Upper lobe of right lung (tissue), 1 donor: ENCODE data around the gene DUOXA1. TPM values are rescaled to one million over a fixed set of nuclear protein-coding genes. Genes with fewer than 3 reads are reported as not detected.
"Not testable (repeated sequence)": the region's sequence is repeated elsewhere in the genome, so short reads cannot be mapped to it uniquely, and the experiment has no call there.

Experiments
- ATAC-seq: fragments of 200-7000 bp; cut with Tn5 transposase; one replicate; pipeline ENCODE4 v1.9.1; 2020; ENCODE audit warnings: mild to moderate bottlenecking, moderate library complexity
- DNase-seq: peaks from one replicate; pipeline ENCODE4 v3.0.0-alpha.2; 2020
- H3K27ac ChIP-seq: fragments of 200-600 bp; one replicate; pipeline ENCODE4 v1.8.0; 2022
- H3K27me3 ChIP-seq: fragments of 200-600 bp; one replicate; pipeline ENCODE4 v1.8.0; 2022; ENCODE audit warnings: mild to moderate bottlenecking
- H3K36me3 ChIP-seq: fragments of 200-600 bp; one replicate; pipeline ENCODE4 v1.8.0; 2022
- H3K4me1 ChIP-seq: fragments of 200-600 bp; one replicate; pipeline ENCODE4 v1.8.0; 2022
- H3K4me3 ChIP-seq: fragments of 200-600 bp; one replicate; pipeline ENCODE4 v1.8.0; 2022; ENCODE audit warnings: mild to moderate bottlenecking
- H3K9me3 ChIP-seq: fragments of 200-600 bp; one replicate; pipeline ENCODE4 v1.8.0; 2022
- intact Hi-C: fragments of 100-400 bp; cut with DNase I; formaldehyde crosslinking; loops from one replicate; pipeline ENCODE4 v1.11.0; 2022
- total RNA-seq: library from RNA; stranded (reverse); fragmentation: NEBNext Ultra II Directional; extraction: Animal tissue kit (Norgen Biotek cat#: 25700); gene quantifications from one replicate; pipeline ENCODE4 v1.2.1, GENCODE V29; 2021
- TF ChIP-seq, protein P1 (sequence below): fragments of 200-600 bp; IDR thresholded peaks from one replicate; pipeline ENCODE4 v1.8.0; 2022; ENCODE audit warnings: antibody characterized with exemption
- donor health status: DM: no; HTN: yes; CAD: no; lungs with severe emphysema.

Gene DUOXA1
- total RNA-seq, 1 donor from 2014 or later = 138 TPM

- Histone ChIP-seq H3K9me3 (no peaks in the 10 kb centered on the region), H3K27ac (peak overlapping the region; percentile 30), H3K4me3 (no peak overlapping the region), H3K27me3 (peaks cover 12% of the 10 kb centered on the region), H3K4me1 (peaks cover 9% of the 10 kb centered on the region), H3K36me3 (peaks cover 6% of the 10 kb centered on the region)
- ATAC-seq (peak; percentile 82), DNase-seq (peak; percentile 88)
- TF ChIP-seq, protein P1, sequence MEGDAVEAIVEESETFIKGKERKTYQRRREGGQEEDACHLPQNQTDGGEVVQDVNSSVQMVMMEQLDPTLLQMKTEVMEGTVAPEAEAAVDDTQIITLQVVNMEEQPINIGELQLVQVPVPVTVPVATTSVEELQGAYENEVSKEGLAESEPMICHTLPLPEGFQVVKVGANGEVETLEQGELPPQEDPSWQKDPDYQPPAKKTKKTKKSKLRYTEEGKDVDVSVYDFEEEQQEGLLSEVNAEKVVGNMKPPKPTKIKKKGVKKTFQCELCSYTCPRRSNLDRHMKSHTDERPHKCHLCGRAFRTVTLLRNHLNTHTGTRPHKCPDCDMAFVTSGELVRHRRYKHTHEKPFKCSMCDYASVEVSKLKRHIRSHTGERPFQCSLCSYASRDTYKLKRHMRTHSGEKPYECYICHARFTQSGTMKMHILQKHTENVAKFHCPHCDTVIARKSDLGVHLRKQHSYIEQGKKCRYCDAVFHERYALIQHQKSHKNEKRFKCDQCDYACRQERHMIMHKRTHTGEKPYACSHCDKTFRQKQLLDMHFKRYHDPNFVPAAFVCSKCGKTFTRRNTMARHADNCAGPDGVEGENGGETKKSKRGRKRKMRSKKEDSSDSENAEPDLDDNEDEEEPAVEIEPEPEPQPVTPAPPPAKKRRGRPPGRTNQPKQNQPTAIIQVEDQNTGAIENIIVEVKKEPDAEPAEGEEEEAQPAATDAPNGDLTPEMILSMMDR = no peak
- intact Hi-C loops = no loop called here
Observed at GRCh38 chr15:45138814-45139765, 9.4 kb upstream of the DUOXA1 start.

- intact Hi-C loops = no loop called here
- TF ChIP-seq, protein P1 = no peak
- Histone ChIP-seq H3K27me3 (peaks cover 19% of the 10 kb centered on the region), H3K4me1 (peaks cover 9% of the 10 kb centered on the region), H3K9me3 (no peaks in the 10 kb centered on the region), H3K27ac (no peak overlapping the region), H3K4me3 (no peak overlapping the region), H3K36me3 (no peaks in the 10 kb centered on the region)
- DNase-seq = peak; percentile 15
- no peak for ATAC-seq
Observed at GRCh38 chr15:45137703-45138102, 8.0 kb upstream of the DUOXA1 start.

DNA sequence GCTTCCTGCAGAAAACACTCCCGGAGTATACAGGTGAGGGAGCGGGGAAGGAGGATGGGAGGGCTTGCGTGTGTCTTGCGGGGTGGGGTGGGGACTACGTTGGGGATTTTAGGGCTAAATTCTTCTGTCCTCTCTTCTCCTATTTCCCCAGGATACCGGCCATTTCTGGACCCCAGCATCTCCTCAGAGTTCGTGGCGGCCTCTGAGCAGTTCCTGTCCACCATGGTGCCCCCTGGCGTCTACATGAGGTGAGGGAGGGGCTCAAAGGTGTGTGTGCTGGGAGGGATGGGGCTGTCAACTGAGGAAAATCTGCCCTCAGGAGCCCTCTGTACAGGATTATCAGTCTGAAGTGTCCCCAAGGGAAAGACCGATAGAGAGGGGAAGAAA, 6.7 kb upstream of the DUOXA1 start:
- H3K36me3 ChIP-seq = no peaks in the 10 kb centered on the region
- H3K4me3 ChIP-seq = no peak overlapping the region
- H3K9me3 ChIP-seq = no peaks in the 10 kb centered on the region
- H3K27ac ChIP-seq = no peak overlapping the region
- DNase-seq (peak; percentile 45), ATAC-seq (no peak)
- TF ChIP-seq, protein P1 = no peak
- H3K27me3 ChIP-seq = peaks cover 19% of the 10 kb centered on the region
- peaks cover 9% of the 10 kb centered on the region for H3K4me1 ChIP-seq
- intact Hi-C loops = no loop called here

DNA sequence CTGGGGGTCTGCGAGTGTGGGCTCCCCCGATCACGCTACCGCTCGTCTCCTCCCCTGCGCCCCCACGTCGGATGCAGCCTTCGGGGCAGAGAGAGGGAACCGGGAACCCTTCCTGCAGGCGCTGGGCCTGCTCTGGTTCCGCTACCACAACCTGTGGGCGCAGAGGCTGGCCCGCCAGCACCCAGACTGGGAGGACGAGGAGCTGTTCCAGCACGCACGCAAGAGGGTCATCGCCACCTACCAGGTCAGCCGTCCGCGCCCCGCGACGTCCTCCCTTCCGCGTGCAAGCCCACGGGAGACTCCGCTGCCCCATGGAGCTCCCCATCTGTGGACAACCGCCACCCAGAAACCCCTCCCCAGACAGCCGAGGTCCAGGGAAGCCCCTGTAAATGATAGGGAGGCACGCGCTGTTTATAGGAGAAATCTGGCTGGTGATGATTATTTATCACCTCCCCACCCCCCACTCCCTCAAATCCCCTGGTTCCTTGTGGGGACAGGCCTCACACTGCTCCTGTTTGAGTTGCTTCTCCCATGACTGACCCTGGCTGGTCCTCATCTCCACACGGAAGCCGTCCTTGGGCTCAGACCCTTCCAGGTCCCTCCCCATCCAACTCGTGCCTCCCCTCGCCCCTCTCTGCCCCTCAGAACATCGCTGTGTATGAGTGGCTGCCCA, 6.2 kb upstream of the DUOXA1 start:
- H3K9me3 ChIP-seq, H3K4me1 ChIP-seq, H3K27ac ChIP-seq, H3K4me3 ChIP-seq, H3K36me3 ChIP-seq, DNase-seq, ATAC-seq, intact Hi-C loops: not testable (repeated sequence)
- H3K27me3 ChIP-seq = peaks cover 24% of the 10 kb centered on the region

- Histone ChIP-seq H3K36me3 (no peaks in the 10 kb centered on the region), H3K4me1 (peaks cover 9% of the 10 kb centered on the region), H3K27me3 (peaks cover 31% of the 10 kb centered on the region), H3K4me3 (peak overlapping the region; percentile 14), H3K27ac (no peak overlapping the region), H3K9me3 (no peaks in the 10 kb centered on the region)
- ATAC-seq (no peak), DNase-seq (peak; percentile 71)
- intact Hi-C loops = no loop called here
- TF ChIP-seq, protein P1 = no peak
Observed at GRCh38 chr15:45134682-45135604, 5.3 kb upstream of the DUOXA1 start.
